ENCODE results near the gene DEPDC5. TPM values are rescaled to one million over a fixed set of nuclear protein-coding genes. Genes with fewer than 3 reads are reported as not detected.

DEPDC5 gene
- total RNA-seq, 4 donors from 2014 or later: 25.9 to 86.4 (median 45.6) TPM

- WGBS, 2 donors (ENCODE audit: low coverage in 1 of 2): 30 to 36% methylated on average over 7 to 8 of the region's 8 CpGs
- in situ Hi-C loops (cut with MboI; ENCODE audit: low pct_ligation_motif_present in 1 of 4, low pct_unique_long_range_greater_than_20kb in 1 of 4, low sequenced_read_pairs in 3 of 4): loop anchor here in 1 of 4 donors (25.0 kb wide), 1 partner anchor 284 kb away; the partner anchor contains the start of gene PISD
- peaks cover 15 to 44% (median 32%) of the 10 kb centered on the region in 4 donors for H3K4me1 ChIP-seq
- H3K27me3 ChIP-seq: no peaks in the 10 kb centered on the region
- H3K4me3 ChIP-seq: peak overlapping the region; percentile 30 to 93 (median 78)
- TF ChIP-seq POLR2A (IDR thresholded peaks at IDR 0.05) (no peak), POLR2AphosphoS5 (IDR thresholded peaks at IDR 0.05) (no peak), EP300 (IDR thresholded peaks at IDR 0.05; ENCODE audit: low read depth) (no peak), CTCF (IDR thresholded peaks at IDR 0.05) (no peak)
- H3K36me3 ChIP-seq: peaks cover 0 to 9% (median 0%) of the 10 kb centered on the region in 4 donors
- intact Hi-C loops (cut with DNase I; ENCODE audit: low total_unique reads): no loop called here
- DNase-seq: no peak
- peak overlapping the region; percentile 98 to 100 (median 100) for H3K27ac ChIP-seq
- no peaks in the 10 kb centered on the region for H3K9me3 ChIP-seq
These were observed 192.3 kb downstream of the DEPDC5 start for GRCh38 chr22:31945971-31946680.

- peaks cover 0 to 9% (median 0%) of the 10 kb centered on the region in 4 donors for H3K36me3 ChIP-seq
- no peaks in the 10 kb centered on the region for H3K9me3 ChIP-seq
- no peak overlapping the region for H3K4me3 ChIP-seq
- peak; percentile 38 for DNase-seq
- WGBS, 2 donors (ENCODE audit: low coverage in 1 of 2): 0 to 20% methylated on average over 2 of the region's 2 CpGs
- peaks cover 25 to 55% (median 43%) of the 10 kb centered on the region in 4 donors for H3K4me1 ChIP-seq
- TF ChIP-seq EP300 (IDR thresholded peaks at IDR 0.05; ENCODE audit: low read depth): no peak
- peak; percentile 41 to 78 (median 57) for TF ChIP-seq CTCF (IDR thresholded peaks at IDR 0.05)
- peak overlapping the region; percentile 98 to 100 (median 100) for H3K27ac ChIP-seq
- in situ Hi-C loops (cut with MboI; ENCODE audit: low pct_ligation_motif_present in 1 of 4, low pct_unique_long_range_greater_than_20kb in 1 of 4, low sequenced_read_pairs in 3 of 4): loop anchor here in 1 of 4 donors (25.0 kb wide), 1 partner anchor 285 kb away; the partner anchor contains the start of gene PISD
- intact Hi-C loops (cut with DNase I; ENCODE audit: low total_unique reads): no loop called here
- H3K27me3 ChIP-seq: no peaks in the 10 kb centered on the region
These were observed 193.5 kb downstream of the DEPDC5 start for GRCh38 chr22:31947296-31947695.

- H3K36me3 ChIP-seq: peaks cover 0 to 9% (median 0%) of the 10 kb centered on the region in 4 donors
- in situ Hi-C loops (cut with MboI; ENCODE audit: low pct_ligation_motif_present in 1 of 4, low pct_unique_long_range_greater_than_20kb in 1 of 4, low sequenced_read_pairs in 3 of 4) (loop anchor here in 1 of 4 donors (25.0 kb wide), 1 partner anchor 286 kb away; the partner anchor contains the start of gene PISD), intact Hi-C loops (cut with DNase I; ENCODE audit: low total_unique reads) (no loop called here)
- no peak for DNase-seq
- no peaks in the 10 kb centered on the region for H3K27me3 ChIP-seq
- no peak overlapping the region for H3K4me3 ChIP-seq
- 67 to 72% methylated on average over 8 of the region's 8 CpGs for WGBS, 2 donors (ENCODE audit: low coverage in 1 of 2)
- H3K4me1 ChIP-seq: peaks cover 32 to 62% (median 49%) of the 10 kb centered on the region in 4 donors
- TF ChIP-seq POLR2A (IDR thresholded peaks at IDR 0.05) (no peak), CTCF (IDR thresholded peaks at IDR 0.05) (no peak), EP300 (IDR thresholded peaks at IDR 0.05; ENCODE audit: low read depth) (no peak), POLR2AphosphoS5 (IDR thresholded peaks at IDR 0.05) (no peak)
- H3K27ac ChIP-seq: no peak overlapping the region
- H3K9me3 ChIP-seq: no peaks in the 10 kb centered on the region
These were observed 194.2 kb downstream of the DEPDC5 start for GRCh38 chr22:31948002-31948401.

- Histone ChIP-seq H3K27me3 (no peaks in the 10 kb centered on the region), H3K27ac (peak overlapping the region in 3 of 4 donors; percentile 40 to 60 (median 60)), H3K4me1 (peaks cover 42 to 81% (median 53%) of the 10 kb centered on the region in 4 donors), H3K36me3 (peaks cover 0 to 9% (median 0%) of the 10 kb centered on the region in 4 donors), H3K4me3 (no peak overlapping the region), H3K9me3 (no peaks in the 10 kb centered on the region)
- intact Hi-C loops (cut with DNase I; ENCODE audit: low total_unique reads) (no loop called here), in situ Hi-C loops (cut with MboI; ENCODE audit: low pct_ligation_motif_present in 1 of 4, low pct_unique_long_range_greater_than_20kb in 1 of 4, low sequenced_read_pairs in 3 of 4) (loop anchor here in 3 of 4 donors (25.0 kb wide), 2 partner anchors 288 to 512 kb away; partner anchors contain the start of genes PISD (in 2 of the 3), BPIFC (in 1 of the 3) and FBXO7 (in 1 of the 3))
- TF ChIP-seq POLR2A (IDR thresholded peaks at IDR 0.05): no peak
- TF ChIP-seq EP300 (IDR thresholded peaks at IDR 0.05; ENCODE audit: low read depth): no peak
- no peak for DNase-seq
- WGBS, 2 donors (ENCODE audit: low coverage in 1 of 2): 33 to 71% methylated on average over 3 to 4 of the region's 4 CpGs
These were observed 196.4 kb downstream of the DEPDC5 start for GRCh38 chr22:31950226-31950625.

Measured in transverse colon (tissue), 4 donors.